Measurements from ENCODE around the gene SNORC. TPM values are rescaled to one million over a fixed set of nuclear protein-coding genes. Genes with fewer than 3 reads are reported as not detected.

SNORC gene
- total and polyA plus RNA-seq, 10 of the 15 experiments (the other 5 are each of a cell fraction or from before 2014, with no cell fraction given) = 0.04 to 0.74 (median 0.45) TPM; not detected in 4

DNA sequence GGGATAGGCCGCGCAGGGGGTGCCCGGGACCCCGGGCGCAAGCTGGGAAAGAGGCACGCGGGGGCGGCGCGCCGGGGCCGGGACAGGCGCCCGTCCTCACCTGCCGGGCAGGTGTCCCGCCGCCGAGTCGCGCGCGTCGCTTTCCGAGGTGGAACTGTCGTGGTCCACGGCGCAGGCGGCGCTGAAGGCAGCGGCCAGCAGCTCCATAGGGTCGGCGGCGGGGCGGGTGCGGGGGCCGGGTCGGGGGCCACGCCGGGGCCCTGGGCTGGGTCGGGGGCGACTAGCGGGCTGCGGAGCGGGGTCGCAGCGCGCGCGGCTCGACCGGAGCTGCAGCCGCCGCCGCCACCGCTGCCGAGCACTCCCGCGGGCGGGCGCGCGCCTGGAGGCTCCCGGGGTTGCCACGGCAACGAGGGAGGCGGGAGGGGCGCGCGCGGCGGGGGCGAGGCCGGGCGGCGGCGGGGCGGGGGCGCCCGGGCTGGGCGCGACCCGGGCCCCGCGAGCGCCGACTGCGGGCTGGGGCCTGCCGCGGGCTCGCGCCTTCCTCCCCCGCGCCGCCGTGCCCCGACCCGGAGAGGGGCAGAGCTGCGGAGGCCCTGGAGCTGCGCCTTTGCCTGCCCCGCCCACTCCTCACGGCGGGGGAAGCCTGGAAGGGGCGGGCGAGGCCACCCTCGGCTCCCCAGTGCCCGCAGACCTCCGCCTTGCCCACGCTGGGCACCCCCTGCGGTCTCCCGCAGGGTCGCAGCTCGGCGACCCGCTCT is 57.9 kb downstream of the SNORC start (continued):
- TF ChIP-seq, protein P1, sequence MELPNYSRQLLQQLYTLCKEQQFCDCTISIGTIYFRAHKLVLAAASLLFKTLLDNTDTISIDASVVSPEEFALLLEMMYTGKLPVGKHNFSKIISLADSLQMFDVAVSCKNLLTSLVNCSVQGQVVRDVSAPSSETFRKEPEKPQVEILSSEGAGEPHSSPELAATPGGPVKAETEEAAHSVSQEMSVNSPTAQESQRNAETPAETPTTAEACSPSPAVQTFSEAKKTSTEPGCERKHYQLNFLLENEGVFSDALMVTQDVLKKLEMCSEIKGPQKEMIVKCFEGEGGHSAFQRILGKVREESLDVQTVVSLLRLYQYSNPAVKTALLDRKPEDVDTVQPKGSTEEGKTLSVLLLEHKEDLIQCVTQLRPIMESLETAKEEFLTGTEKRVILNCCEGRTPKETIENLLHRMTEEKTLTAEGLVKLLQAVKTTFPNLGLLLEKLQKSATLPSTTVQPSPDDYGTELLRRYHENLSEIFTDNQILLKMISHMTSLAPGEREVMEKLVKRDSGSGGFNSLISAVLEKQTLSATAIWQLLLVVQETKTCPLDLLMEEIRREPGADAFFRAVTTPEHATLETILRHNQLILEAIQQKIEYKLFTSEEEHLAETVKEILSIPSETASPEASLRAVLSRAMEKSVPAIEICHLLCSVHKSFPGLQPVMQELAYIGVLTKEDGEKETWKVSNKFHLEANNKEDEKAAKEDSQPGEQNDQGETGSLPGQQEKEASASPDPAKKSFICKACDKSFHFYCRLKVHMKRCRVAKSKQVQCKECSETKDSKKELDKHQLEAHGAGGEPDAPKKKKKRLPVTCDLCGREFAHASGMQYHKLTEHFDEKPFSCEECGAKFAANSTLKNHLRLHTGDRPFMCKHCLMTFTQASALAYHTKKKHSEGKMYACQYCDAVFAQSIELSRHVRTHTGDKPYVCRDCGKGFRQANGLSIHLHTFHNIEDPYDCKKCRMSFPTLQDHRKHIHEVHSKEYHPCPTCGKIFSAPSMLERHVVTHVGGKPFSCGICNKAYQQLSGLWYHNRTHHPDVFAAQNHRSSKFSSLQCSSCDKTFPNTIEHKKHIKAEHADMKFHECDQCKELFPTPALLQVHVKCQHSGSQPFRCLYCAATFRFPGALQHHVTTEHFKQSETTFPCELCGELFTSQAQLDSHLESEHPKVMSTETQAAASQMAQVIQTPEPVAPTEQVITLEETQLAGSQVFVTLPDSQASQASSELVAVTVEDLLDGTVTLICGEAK (IDR thresholded peaks at IDR 0.05; ENCODE audit: borderline replicate concordance) = no peak
- no peak for TF ChIP-seq NR2C1 (IDR thresholded peaks at IDR 0.05)

Small RNAs within 50 kb of the gene (small RNA-seq; reads per million reads assigned to genes)
- gene RF00019 = not detected

Other genes starting within 250 kb of the SNORC start
- gene EFHD1, start 236.7 kb upstream of the SNORC start, total RNA-seq (2014; rRNA removed) = not detected in 2 replicates
- gene EFHD1, start 236.7 kb upstream of the SNORC start, total RNA-seq (2014; rRNA removed; fragmentation: Illumina TruSeq; extraction: Trizol) = not detected in 2 replicates
- gene EFHD1, start 236.7 kb upstream of the SNORC start, total RNA-seq (2021) = 0.19 TPM in 1 of 2 replicates, not detected in the other
- gene EFHD1, start 236.7 kb upstream of the SNORC start, polyA plus RNA-seq (2011; rRNA removed) = not detected in 2 replicates
- gene EFHD1, start 236.7 kb upstream of the SNORC start, polyA plus RNA-seq (2014; fragmentation: Illumina TruSeq; extraction: Trizol) = 0.07 TPM in 1 of 2 replicates, not detected in the other
- gene EFHD1, start 236.7 kb upstream of the SNORC start, polyA plus RNA-seq (2014; fragmentation: Nextera tagmentation; extraction: Ambion mirVana) = not detected
- gene EFHD1, start 236.7 kb upstream of the SNORC start, polyA plus RNA-seq (2014; rRNA removed) = not detected in 2 replicates
- gene EFHD1, start 236.7 kb upstream of the SNORC start, polyA plus RNA-seq (2016; fragmentation: Nextera tagmentation; extraction: Ambion mirVana) = not detected
- gene GIGYF2, start 172.9 kb upstream of the SNORC start, total RNA-seq (2014; rRNA removed) = 41.2 and 48.3 TPM in 2 replicates
- 47.2 and 48.1 TPM in 2 replicates for gene GIGYF2, start 172.9 kb upstream of the SNORC start, total RNA-seq (2014; rRNA removed; fragmentation: Illumina TruSeq; extraction: Trizol)
- gene GIGYF2, start 172.9 kb upstream of the SNORC start, total RNA-seq (2021) = 36.0 and 40.5 TPM in 2 replicates
- 38.5 and 46.0 TPM in 2 replicates for gene GIGYF2, start 172.9 kb upstream of the SNORC start, polyA plus RNA-seq (2011; rRNA removed)
- gene GIGYF2, start 172.9 kb upstream of the SNORC start, polyA plus RNA-seq (2014; fragmentation: Illumina TruSeq; extraction: Trizol) = 34.7 and 39.4 TPM in 2 replicates
- 10 to 100 TPM; 12.2 to 14.0 TPM for gene GIGYF2, start 172.9 kb upstream of the SNORC start, polyA plus RNA-seq (2014; fragmentation: Nextera tagmentation; extraction: Ambion mirVana)
- gene GIGYF2, start 172.9 kb upstream of the SNORC start, polyA plus RNA-seq (2014; rRNA removed) = 24.2 and 31.1 TPM in 2 replicates
- 10 to 100 TPM; 39.5 to 41.0 TPM for gene GIGYF2, start 172.9 kb upstream of the SNORC start, polyA plus RNA-seq (2016; fragmentation: Nextera tagmentation; extraction: Ambion mirVana)
- gene KCNJ13, start 93.7 kb upstream of the SNORC start, total RNA-seq (2014; rRNA removed) = not detected in 2 replicates
- gene KCNJ13, start 93.7 kb upstream of the SNORC start, total RNA-seq (2014; rRNA removed; fragmentation: Illumina TruSeq; extraction: Trizol) = not detected in 2 replicates
- not detected in 2 replicates for gene KCNJ13, start 93.7 kb upstream of the SNORC start, total RNA-seq (2021)
- gene KCNJ13, start 93.7 kb upstream of the SNORC start, polyA plus RNA-seq (2011; rRNA removed) = not detected in 2 replicates
- not detected in 2 replicates for gene KCNJ13, start 93.7 kb upstream of the SNORC start, polyA plus RNA-seq (2014; fragmentation: Illumina TruSeq; extraction: Trizol)
- gene KCNJ13, start 93.7 kb upstream of the SNORC start, polyA plus RNA-seq (2014; fragmentation: Nextera tagmentation; extraction: Ambion mirVana) = under 1 TPM in 1 of 2 experiments, not detected in 1; 0.24 TPM
- not detected in 2 replicates for gene KCNJ13, start 93.7 kb upstream of the SNORC start, polyA plus RNA-seq (2014; rRNA removed)
- under 1 TPM; 0.29 to 0.68 TPM for gene KCNJ13, start 93.7 kb upstream of the SNORC start, polyA plus RNA-seq (2016; fragmentation: Nextera tagmentation; extraction: Ambion mirVana)
- not detected in 2 replicates for gene NGEF, start 143.0 kb downstream of the SNORC start, total RNA-seq (2014; rRNA removed)
- not detected in 2 replicates for gene NGEF, start 143.0 kb downstream of the SNORC start, total RNA-seq (2014; rRNA removed; fragmentation: Illumina TruSeq; extraction: Trizol)
- not detected in 2 replicates for gene NGEF, start 143.0 kb downstream of the SNORC start, total RNA-seq (2021)
- gene NGEF, start 143.0 kb downstream of the SNORC start, polyA plus RNA-seq (2011; rRNA removed) = 0.12 TPM in 2 replicates
- not detected in 2 replicates for gene NGEF, start 143.0 kb downstream of the SNORC start, polyA plus RNA-seq (2014; fragmentation: Illumina TruSeq; extraction: Trizol)
- gene NGEF, start 143.0 kb downstream of the SNORC start, polyA plus RNA-seq (2014; fragmentation: Nextera tagmentation; extraction: Ambion mirVana) = not detected
- gene NGEF, start 143.0 kb downstream of the SNORC start, polyA plus RNA-seq (2014; rRNA removed) = not detected in 2 replicates
- gene NGEF, start 143.0 kb downstream of the SNORC start, polyA plus RNA-seq (2016; fragmentation: Nextera tagmentation; extraction: Ambion mirVana) = not detected
- not detected in 2 replicates for gene NEU2, start 162.4 kb downstream of the SNORC start, total RNA-seq (2014; rRNA removed)
- gene NEU2, start 162.4 kb downstream of the SNORC start, total RNA-seq (2014; rRNA removed; fragmentation: Illumina TruSeq; extraction: Trizol) = not detected in 2 replicates
- not detected in 2 replicates for gene NEU2, start 162.4 kb downstream of the SNORC start, total RNA-seq (2021)
- not detected in 2 replicates for gene NEU2, start 162.4 kb downstream of the SNORC start, polyA plus RNA-seq (2011; rRNA removed)
- not detected in 2 replicates for gene NEU2, start 162.4 kb downstream of the SNORC start, polyA plus RNA-seq (2014; fragmentation: Illumina TruSeq; extraction: Trizol)
- not detected for gene NEU2, start 162.4 kb downstream of the SNORC start, polyA plus RNA-seq (2014; fragmentation: Nextera tagmentation; extraction: Ambion mirVana)
- not detected in 2 replicates for gene NEU2, start 162.4 kb downstream of the SNORC start, polyA plus RNA-seq (2014; rRNA removed)
- not detected for gene NEU2, start 162.4 kb downstream of the SNORC start, polyA plus RNA-seq (2016; fragmentation: Nextera tagmentation; extraction: Ambion mirVana)
- gene INPP5D, start 190.1 kb downstream of the SNORC start, total RNA-seq (2014; rRNA removed) = 66.2 and 89.5 TPM in 2 replicates
- 64.9 and 74.6 TPM in 2 replicates for gene INPP5D, start 190.1 kb downstream of the SNORC start, total RNA-seq (2014; rRNA removed; fragmentation: Illumina TruSeq; extraction: Trizol)
- 126 and 139 TPM in 2 replicates for gene INPP5D, start 190.1 kb downstream of the SNORC start, total RNA-seq (2021)
- gene INPP5D, start 190.1 kb downstream of the SNORC start, polyA plus RNA-seq (2011; rRNA removed) = 24.3 and 43.0 TPM in 2 replicates
- 78.1 and 101 TPM in 2 replicates for gene INPP5D, start 190.1 kb downstream of the SNORC start, polyA plus RNA-seq (2014; fragmentation: Illumina TruSeq; extraction: Trizol)
- 10 to 100 TPM; 11.8 to 19.4 TPM for gene INPP5D, start 190.1 kb downstream of the SNORC start, polyA plus RNA-seq (2014; fragmentation: Nextera tagmentation; extraction: Ambion mirVana)
- 88.1 and 102 TPM in 2 replicates for gene INPP5D, start 190.1 kb downstream of the SNORC start, polyA plus RNA-seq (2014; rRNA removed)
- 100 to 1,000 TPM; 101 to 104 TPM for gene INPP5D, start 190.1 kb downstream of the SNORC start, polyA plus RNA-seq (2016; fragmentation: Nextera tagmentation; extraction: Ambion mirVana)

Data from GM12878 (cell line).